ENCODE measurements around the gene C3AR1.

GRCh38 chr12:8093291-8093690 lies 27.1 kb upstream of the C3AR1 start:
- TF ChIP-seq CTCF (IDR thresholded peaks at IDR 0.05; ENCODE audit: low read length) (no peak), EZH2 (optimal IDR thresholded peaks at IDR 0.05; ENCODE audit: low read depth, low read length) (no peak)

Data from MM.1S (cell line).